Heart right ventricle (tissue), 16 donors: Measurements from ENCODE around the gene PDLIM7. TPM values are rescaled to one million over a fixed set of nuclear protein-coding genes. Genes with fewer than 3 reads are reported as not detected.

Source experiments
- ATAC-seq, 8 donors: fragments of 200-7000 bp; cut with Tn5 transposase; one replicate each; pipeline ENCODE4 v1.9.1; 2020; ENCODE audit warnings: mild to moderate bottlenecking in 8 of 8, moderate library complexity in 8 of 8, moderate number of reproducible peaks in 1 of 8
- DNase-seq, 2 donors: peaks; one replicate each; pipeline ENCODE4 v3.0.0-alpha.2; 2020
- H3K27ac ChIP-seq, 10 donors: fragments of 200-600 bp; sonication (generic) in 2 of 10; one replicate each; pipeline versions ENCODE4 v1.5.0 to v1.8.0; 2020 to 2022; ENCODE audit warnings: mild to moderate bottlenecking in 3 of 10
- H3K27me3 ChIP-seq, 7 donors: fragments of 200-600 bp; one replicate each; pipeline ENCODE4 v1.8.0; 2021 to 2022; ENCODE audit warnings: mild to moderate bottlenecking in 2 of 7
- H3K36me3 ChIP-seq, 9 donors: fragments of 200-600 bp; sonication (generic) in 1 of 9; one replicate each; pipeline versions ENCODE4 v1.5.0 to v1.8.0; 2020 to 2022; ENCODE audit warnings: mild to moderate bottlenecking in 2 of 9
- H3K4me1 ChIP-seq, 9 donors: fragments of 200-600 bp; sonication (generic) in 1 of 9; one replicate each; pipeline versions ENCODE4 v1.5.0 to v1.8.0; 2020 to 2022; ENCODE audit warnings: mild to moderate bottlenecking in 4 of 9
- H3K4me3 ChIP-seq, 10 donors: fragments of 200-600 bp; sonication (generic) in 2 of 10; one replicate each; pipeline versions ENCODE4 v1.5.0 to v1.8.0; 2020 to 2022; ENCODE audit warnings: mild to moderate bottlenecking in 7 of 10, moderate library complexity in 2 of 10
- H3K9me3 ChIP-seq, 11 donors: fragments of 200-600 bp in 10 of 11; sonication (generic) in 2 of 11; one replicate each; pipeline versions ENCODE4 v1.5.0 to v1.8.0; 2013 to 2022; ENCODE audit warnings: mild to moderate bottlenecking in 2 of 11, control low read depth in 1 of 11, moderate library complexity in 1 of 11
- CTCF ChIP-seq, 9 donors: fragments of 200-600 bp; sonication (generic) in 2 of 9; IDR thresholded peaks; one replicate each; pipeline versions ENCODE4 v1.5.0 to v1.8.0; 2021 to 2022; ENCODE audit warnings: antibody characterized with exemption in 9 of 9, mild to moderate bottlenecking in 5 of 9, moderate library complexity in 1 of 9
- WGBS, 2 donors: extraction: QIAGEN DNeasy Blood & Tissue Kit; methylation state at CpG; one replicate each; pipeline ENCODE4 v1.1.7; 2013; ENCODE audit warnings: inconsistent platforms in 1 of 2; 5-methylcytosine and 5-hydroxymethylcytosine counted together
- intact Hi-C, 10 donors: fragments of 100-400 bp; cut with DNase I; formaldehyde crosslinking; loops; one replicate each; pipeline versions ENCODE4 v1.11.1 to v1.14.2; 2022
- polyA plus RNA-seq, 2 donors: library from polyadenylated mRNA; stranded (reverse); fragments of 200-250 nt; gene quantifications; one replicate each; pipeline ENCODE4 v1.2.3, GENCODE V29; 2013
- total RNA-seq, 10 donors: library from RNA; stranded (reverse); fragmentation: NEBNext Ultra II Directional in 3 of 10; extraction: Animal tissue kit (Norgen Biotek cat#: 25700) in 3 of 10; gene quantifications; one replicate each; pipeline versions ENCODE4 v1.2.1 to v1.2.4, GENCODE V29; 2021 to 2023
- donor health status: Arrhythmogenic right ventricular cardiomyopathy.
- donor health status: ischemic (EF 13 %, LVEDD 7.1; RV severe dilation, severe dysfunction).
- donor health status: healthy with polysubstance abuse.
- donor health status: DM: no; HTN: yes; CAD: no.
- donor health status: DM: no; HTN: no; CAD: no.
- donor health status: ischemic (EF 25% LVEDD 6.9; RV normal size, moderate dysfunction).
- donor health status: ischemic (EF 25% LVEDD 5.7; RV mildly dilated, moderate dysfunction).
- donor health status: healthy.
- donor health status: DM: yes; HTN: yes; CAD: no.
- donor health status: Ischemic cardiomyopathy.
- donor health status: ischemic (EF 35%, LVEDD 5.7; RV mildly dilated, moderate dysfunction).
- donor health status: nonischemic (EF 11% LVEDD 7.7; RV severe dilation, severe dysfunction).
- donor health status: DM: yes; HTN: yes; CAD: no.
- donor health status: PGD.
- donor health status: ischemic (EF 29% LVEDD 5.4; RV normal size, mild dysfunction).
- donor health status: nonischemic (EF 23%, LVEDD 6.1; RV moderate dilation, normal function).

The PDLIM7 gene
- total and polyA plus RNA-seq, 12 donors: 32.5 to 131 (median 58.1) TPM

- Histone ChIP-seq H3K9me3 (no peaks in the 10 kb centered on the region), H3K4me1 (peaks cover 5 to 43% (median 16%) of the 10 kb centered on the region in 9 donors), H3K27me3 (no peaks in the 10 kb centered on the region), H3K4me3 (no peak overlapping the region), H3K27ac (peak overlapping the region in 1 of 10 donors; percentile 97), H3K36me3 (peaks cover 0 to 66% (median 35%) of the 10 kb centered on the region in 9 donors)
- no peak for TF ChIP-seq CTCF (IDR thresholded peaks at IDR 0.05)
- DNase-seq (no peak), ATAC-seq (no peak)
- WGBS, 2 donors: 92 to 95% methylated on average over 33 to 34 of the region's 34 CpGs
- intact Hi-C loops: no loop called here
These were observed 14.6 kb upstream of the PDLIM7 start for GRCh38 chr5:177511796-177512675.

GRCh38 chr5:177511181-177511580, 13.8 kb upstream of the PDLIM7 start:
- ATAC-seq (no peak), DNase-seq (no peak)
- no peaks in the 10 kb centered on the region for H3K27me3 ChIP-seq
- H3K36me3 ChIP-seq: peaks cover 0 to 74% (median 35%) of the 10 kb centered on the region in 9 donors
- intact Hi-C loops: no loop called here
- WGBS, 2 donors: 88 to 93% methylated on average over 5 of the region's 5 CpGs
- peaks cover 5 to 49% (median 14%) of the 10 kb centered on the region in 9 donors for H3K4me1 ChIP-seq
- TF ChIP-seq CTCF (IDR thresholded peaks at IDR 0.05): no peak
- peak overlapping the region in 2 of 10 donors; percentile 52 to 97 for H3K27ac ChIP-seq
- no peak overlapping the region for H3K4me3 ChIP-seq
- H3K9me3 ChIP-seq: no peaks in the 10 kb centered on the region

- no peak for DNase-seq
- intact Hi-C loops: no loop called here
- no peak for TF ChIP-seq CTCF (IDR thresholded peaks at IDR 0.05)
These were observed 13.2 kb upstream of the PDLIM7 start for GRCh38 chr5:177510567-177511053.

GRCh38 chr5:177509991-177510566, 12.7 kb upstream of the PDLIM7 start:
- DNase-seq: no peak
- peaks cover 0 to 76% (median 35%) of the 10 kb centered on the region in 9 donors for H3K36me3 ChIP-seq
- no peaks in the 10 kb centered on the region for H3K9me3 ChIP-seq
- peak overlapping the region in 5 of 10 donors; percentile 35 to 97 (median 57) for H3K27ac ChIP-seq
- H3K4me1 ChIP-seq: peaks cover 0 to 39% (median 3%) of the 10 kb centered on the region in 9 donors
- no peak for ATAC-seq
- intact Hi-C loops: loop anchor here in 1 of 10 donors (10.0 kb wide), 1 partner anchor 195 kb away; the partner anchor contains the start of gene MXD3
- WGBS, 2 donors: 73 to 75% methylated on average over 11 of the region's 11 CpGs
- no peak for TF ChIP-seq CTCF (IDR thresholded peaks at IDR 0.05)
- H3K27me3 ChIP-seq: no peaks in the 10 kb centered on the region
- peak overlapping the region in 3 of 10 donors; percentile 31 to 70 (median 35) for H3K4me3 ChIP-seq

More at GRCh38 chr5:177510567-177511053, 13.2 kb upstream of the PDLIM7 start:
- H3K36me3 ChIP-seq: peaks cover 0 to 76% (median 35%) of the 10 kb centered on the region in 9 donors
- no peaks in the 10 kb centered on the region for H3K27me3 ChIP-seq
- H3K4me1 ChIP-seq: peaks cover 2 to 44% (median 8%) of the 10 kb centered on the region in 9 donors
- peak in 1 of 8 donors; percentile 16 for ATAC-seq
- peak overlapping the region in 1 of 10 donors; percentile 70 for H3K4me3 ChIP-seq
- H3K27ac ChIP-seq: peak overlapping the region in 2 of 10 donors; percentile 66 to 97
- WGBS, 2 donors: 89 to 90% methylated on average over 15 of the region's 15 CpGs
- H3K9me3 ChIP-seq: no peaks in the 10 kb centered on the region
